ENCODE measurements around the gene CDK19. TPM values are rescaled to one million over a fixed set of nuclear protein-coding genes. Genes with fewer than 3 reads are reported as not detected.

CDK19 gene
- total and polyA plus RNA-seq, 3 donors from 2014 or later: 30.7 to 50.0 (median 31.5) TPM

DNA sequence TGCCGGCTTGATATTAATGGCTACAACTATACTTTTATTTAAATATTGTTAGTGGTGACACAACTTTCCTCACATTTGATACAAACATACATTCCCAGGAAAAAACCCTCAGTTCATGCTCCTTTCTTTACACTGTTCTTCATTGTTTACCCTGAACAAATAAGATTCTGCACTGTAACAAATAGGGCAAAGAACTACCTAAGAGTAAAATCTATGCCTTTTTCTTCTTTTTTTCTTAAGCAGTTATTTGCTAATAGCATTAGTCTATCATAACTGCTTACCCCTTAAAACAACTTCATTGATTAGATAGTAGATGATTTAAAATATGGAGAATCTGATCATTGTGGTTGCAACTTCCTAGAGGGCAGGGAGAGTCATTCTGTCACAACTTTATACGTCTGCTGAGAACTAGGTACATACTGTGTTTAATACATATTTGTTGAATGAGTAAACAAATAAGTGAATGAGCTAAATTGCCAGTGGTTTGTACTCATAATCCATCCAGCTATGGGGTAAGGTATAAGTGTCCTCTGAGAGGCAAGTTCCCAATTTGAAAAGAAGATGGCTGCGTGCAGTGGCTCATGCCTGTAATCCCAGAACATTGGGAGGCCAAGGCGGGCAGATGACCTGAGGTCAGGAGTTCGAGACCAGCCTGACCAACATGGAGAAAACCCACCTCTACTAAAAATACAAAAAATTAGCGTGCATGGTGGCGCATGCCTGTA lies 161.0 kb downstream of the CDK19 start:
- no peak overlapping the region for H3K27ac ChIP-seq
- intact Hi-C loops (cut with DNase I; ENCODE audit: low total_unique reads): no loop called here
- H3K27me3 ChIP-seq: no peaks in the 10 kb centered on the region
- DNase-seq: no peak
- H3K9me3 ChIP-seq: no peaks in the 10 kb centered on the region
- 88 to 89% methylated on average over 7 of the region's 7 CpGs for WGBS, 2 donors
- H3K36me3 ChIP-seq (ENCODE audit: low read depth, missing control alignments): no peaks in the 10 kb centered on the region
- TF ChIP-seq POLR2A (IDR thresholded peaks at IDR 0.05) (no peak), CTCF (IDR thresholded peaks at IDR 0.05) (no peak)
- H3K4me3 ChIP-seq: no peak overlapping the region
- H3K4me1 ChIP-seq: peaks cover 8% of the 10 kb centered on the region

DNA sequence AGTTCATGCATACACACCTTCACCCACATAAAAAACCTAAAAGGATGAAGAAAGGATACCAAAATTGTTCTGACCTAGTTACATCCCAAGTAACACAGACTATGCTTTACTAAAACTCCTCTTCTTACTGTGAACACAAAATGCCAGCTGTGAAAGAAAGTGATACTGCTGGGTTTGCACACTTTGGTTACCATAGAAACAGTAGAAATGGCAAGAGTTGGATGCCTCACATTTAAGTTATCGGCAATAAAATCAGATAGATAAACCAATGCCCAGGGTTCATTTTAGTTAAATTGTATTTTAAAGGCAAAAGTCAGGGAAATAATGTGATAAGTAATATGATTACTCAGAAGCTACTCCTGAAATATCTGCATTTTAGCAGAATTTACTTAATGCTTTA lies 161.9 kb downstream of the CDK19 start:
- no peaks in the 10 kb centered on the region for H3K9me3 ChIP-seq
- no peak for DNase-seq
- intact Hi-C loops (cut with DNase I; ENCODE audit: low total_unique reads): no loop called here
- WGBS, 2 donors: 64 to 69% methylated on average over 1 of the region's 1 CpG
- no peak overlapping the region for H3K4me3 ChIP-seq
- no peaks in the 10 kb centered on the region for H3K36me3 ChIP-seq (ENCODE audit: low read depth, missing control alignments)
- no peak for TF ChIP-seq POLR2A (IDR thresholded peaks at IDR 0.05)
- TF ChIP-seq CTCF (IDR thresholded peaks at IDR 0.05): no peak
- no peaks in the 10 kb centered on the region for H3K27me3 ChIP-seq
- H3K27ac ChIP-seq: no peak overlapping the region
- H3K4me1 ChIP-seq: peaks cover 8% of the 10 kb centered on the region

DNA sequence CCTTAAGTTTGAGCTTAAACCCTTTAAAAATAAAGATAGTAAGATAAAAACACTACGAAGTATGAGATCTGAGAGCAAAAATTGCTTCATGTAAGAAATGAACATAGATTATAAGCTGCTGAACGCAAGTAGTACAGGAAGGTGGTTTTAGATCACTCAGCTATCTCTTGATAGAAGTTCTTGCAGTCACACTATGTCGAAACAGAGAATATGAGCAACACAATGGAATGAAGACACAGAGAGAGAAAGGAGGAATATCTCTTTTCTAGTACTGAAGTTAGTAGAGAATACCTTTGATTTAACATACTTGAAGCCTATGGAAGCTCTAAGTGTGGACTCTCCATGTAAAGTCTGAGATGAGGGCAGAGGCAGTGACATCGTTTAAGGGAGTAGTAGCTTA lies 162.7 kb downstream of the CDK19 start:
- Histone ChIP-seq H3K4me1 (peaks cover 8% of the 10 kb centered on the region), H3K36me3 (ENCODE audit: low read depth, missing control alignments) (no peaks in the 10 kb centered on the region), H3K9me3 (no peaks in the 10 kb centered on the region), H3K27ac (no peak overlapping the region), H3K27me3 (no peaks in the 10 kb centered on the region), H3K4me3 (no peak overlapping the region)
- 81 to 88% methylated on average over 4 of the region's 4 CpGs for WGBS, 2 donors
- no peak for DNase-seq
- TF ChIP-seq CTCF (IDR thresholded peaks at IDR 0.05) (no peak), POLR2A (IDR thresholded peaks at IDR 0.05) (no peak)
- intact Hi-C loops (cut with DNase I; ENCODE audit: low total_unique reads): no loop called here

GRCh38 chr6:110650755-110651154 lies 164.5 kb downstream of the CDK19 start:
- H3K27ac ChIP-seq: no peak overlapping the region
- H3K4me1 ChIP-seq: peaks cover 5% of the 10 kb centered on the region
- H3K27me3 ChIP-seq: no peaks in the 10 kb centered on the region
- no peak for DNase-seq
- no peaks in the 10 kb centered on the region for H3K9me3 ChIP-seq
- intact Hi-C loops (cut with DNase I; ENCODE audit: low total_unique reads): no loop called here
- no peaks in the 10 kb centered on the region for H3K36me3 ChIP-seq (ENCODE audit: low read depth, missing control alignments)
- TF ChIP-seq CTCF (IDR thresholded peaks at IDR 0.05) (no peak), POLR2A (IDR thresholded peaks at IDR 0.05) (no peak)
- H3K4me3 ChIP-seq: no peak overlapping the region
- WGBS, 2 donors: 73 to 80% methylated on average over 4 of the region's 4 CpGs

GRCh38 chr6:110649704-110650103 lies 165.6 kb downstream of the CDK19 start:
- Histone ChIP-seq H3K27me3 (no peaks in the 10 kb centered on the region), H3K4me1 (peaks cover 5% of the 10 kb centered on the region), H3K27ac (no peak overlapping the region), H3K36me3 (ENCODE audit: low read depth, missing control alignments) (no peaks in the 10 kb centered on the region), H3K9me3 (no peaks in the 10 kb centered on the region), H3K4me3 (no peak overlapping the region)
- intact Hi-C loops (cut with DNase I; ENCODE audit: low total_unique reads): no loop called here
- no peak for TF ChIP-seq CTCF (IDR thresholded peaks at IDR 0.05)
- no peak for TF ChIP-seq POLR2A (IDR thresholded peaks at IDR 0.05)
- no peak for DNase-seq

Measured in testis (tissue), 3 donors.